C4-2B (cell line): ENCODE results near the gene BAIAP2L2.
"Not testable (repeated sequence)": the region's sequence is repeated elsewhere in the genome, so short reads cannot be mapped to it uniquely, and the experiment has no call there.

Experiments used
- H3K27ac ChIP-seq: fragments of 450-650 bp; 2 replicates; pipeline ENCODE4 v1.5.1; 2017
- ZFX ChIP-seq: fragments of 450-650 bp; IDR thresholded peaks from 2 replicates; pipeline ENCODE4 v1.6.1; 2017
- TF ChIP-seq, protein P1 (sequence below): fragments of 450-650 bp; conservative IDR thresholded peaks from 2 replicates; pipeline ENCODE4 v1.5.1; 2017; ENCODE audit warnings: mild to moderate bottlenecking

BAIAP2L2 gene, protein sequence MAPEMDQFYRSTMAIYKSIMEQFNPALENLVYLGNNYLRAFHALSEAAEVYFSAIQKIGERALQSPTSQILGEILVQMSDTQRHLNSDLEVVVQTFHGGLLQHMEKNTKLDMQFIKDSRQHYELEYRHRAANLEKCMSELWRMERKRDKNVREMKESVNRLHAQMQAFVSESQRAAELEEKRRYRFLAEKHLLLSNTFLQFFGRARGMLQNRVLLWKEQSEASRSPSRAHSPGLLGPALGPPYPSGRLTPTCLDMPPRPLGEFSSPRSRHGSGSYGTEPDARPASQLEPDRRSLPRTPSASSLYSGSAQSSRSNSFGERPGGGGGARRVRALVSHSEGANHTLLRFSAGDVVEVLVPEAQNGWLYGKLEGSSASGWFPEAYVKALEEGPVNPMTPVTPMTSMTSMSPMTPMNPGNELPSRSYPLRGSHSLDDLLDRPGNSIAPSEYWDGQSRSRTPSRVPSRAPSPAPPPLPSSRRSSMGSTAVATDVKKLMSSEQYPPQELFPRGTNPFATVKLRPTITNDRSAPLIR

GRCh38 chr22:38110008-38110862, at the start of gene BAIAP2L2:
Gene BAIAP2L2, minus strand, starts transcription at chr22:38110684. Its CDS starts 159 bp downstream, at chr22:38110525.
- TF ChIP-seq ZFX = no peak
- TF ChIP-seq, protein P1, sequence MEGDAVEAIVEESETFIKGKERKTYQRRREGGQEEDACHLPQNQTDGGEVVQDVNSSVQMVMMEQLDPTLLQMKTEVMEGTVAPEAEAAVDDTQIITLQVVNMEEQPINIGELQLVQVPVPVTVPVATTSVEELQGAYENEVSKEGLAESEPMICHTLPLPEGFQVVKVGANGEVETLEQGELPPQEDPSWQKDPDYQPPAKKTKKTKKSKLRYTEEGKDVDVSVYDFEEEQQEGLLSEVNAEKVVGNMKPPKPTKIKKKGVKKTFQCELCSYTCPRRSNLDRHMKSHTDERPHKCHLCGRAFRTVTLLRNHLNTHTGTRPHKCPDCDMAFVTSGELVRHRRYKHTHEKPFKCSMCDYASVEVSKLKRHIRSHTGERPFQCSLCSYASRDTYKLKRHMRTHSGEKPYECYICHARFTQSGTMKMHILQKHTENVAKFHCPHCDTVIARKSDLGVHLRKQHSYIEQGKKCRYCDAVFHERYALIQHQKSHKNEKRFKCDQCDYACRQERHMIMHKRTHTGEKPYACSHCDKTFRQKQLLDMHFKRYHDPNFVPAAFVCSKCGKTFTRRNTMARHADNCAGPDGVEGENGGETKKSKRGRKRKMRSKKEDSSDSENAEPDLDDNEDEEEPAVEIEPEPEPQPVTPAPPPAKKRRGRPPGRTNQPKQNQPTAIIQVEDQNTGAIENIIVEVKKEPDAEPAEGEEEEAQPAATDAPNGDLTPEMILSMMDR = no peak
- H3K27ac ChIP-seq = no peak within 1 kb of the TSS

GRCh38 chr22:38155703-38156102, 45.2 kb upstream of the BAIAP2L2 start:
- H3K27ac ChIP-seq = no peak overlapping the region
- TF ChIP-seq, protein P1 = no peak
- no peak for TF ChIP-seq ZFX

- not testable (repeated sequence) for H3K27ac ChIP-seq
Observed at GRCh38 chr22:38154563-38154915, 44.1 kb upstream of the BAIAP2L2 start.

DNA sequence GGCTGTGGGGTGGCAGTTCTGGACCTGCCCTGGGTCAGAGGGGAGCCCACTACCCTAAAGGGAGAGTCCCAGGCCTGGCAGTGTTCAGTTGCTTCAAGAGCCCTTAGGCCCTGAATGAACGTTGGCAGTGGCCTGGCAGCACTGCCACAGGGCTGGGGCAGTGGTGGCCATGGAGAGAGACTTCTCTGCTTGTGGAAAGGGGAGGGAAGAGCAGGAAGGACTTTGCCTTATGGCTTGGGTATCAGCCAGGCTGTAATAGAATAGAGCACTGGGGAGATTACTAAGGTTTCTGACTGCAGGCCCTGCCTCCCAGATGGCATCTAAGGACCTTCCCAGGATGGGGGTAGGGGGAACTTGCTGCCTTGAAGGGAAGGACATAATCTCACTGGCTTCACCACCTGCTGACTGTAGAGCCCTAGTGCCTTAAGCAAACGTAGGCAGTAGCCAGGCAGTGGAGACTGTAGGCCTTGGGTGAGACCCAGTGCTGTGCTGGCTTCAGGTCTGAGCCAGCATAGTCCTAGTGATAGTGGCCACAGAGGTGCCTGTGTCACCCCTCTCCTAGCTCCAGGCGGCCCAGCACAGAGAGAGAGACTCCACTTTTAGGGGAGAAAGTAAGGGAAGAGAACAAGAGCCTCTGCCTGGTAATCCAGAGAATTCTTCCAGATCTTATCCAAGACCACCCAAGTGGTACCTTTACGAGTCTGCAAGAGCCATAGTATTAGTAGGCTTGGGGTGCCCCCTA, 43.5 kb upstream of the BAIAP2L2 start:
- TF ChIP-seq, protein P1 = no peak
- TF ChIP-seq ZFX = no peak
- no peak overlapping the region for H3K27ac ChIP-seq

- H3K27ac ChIP-seq = no peak overlapping the region
- TF ChIP-seq ZFX = no peak
- TF ChIP-seq, protein P1 = no peak
Observed at GRCh38 chr22:38151126-38151500, 40.6 kb upstream of the BAIAP2L2 start.

DNA sequence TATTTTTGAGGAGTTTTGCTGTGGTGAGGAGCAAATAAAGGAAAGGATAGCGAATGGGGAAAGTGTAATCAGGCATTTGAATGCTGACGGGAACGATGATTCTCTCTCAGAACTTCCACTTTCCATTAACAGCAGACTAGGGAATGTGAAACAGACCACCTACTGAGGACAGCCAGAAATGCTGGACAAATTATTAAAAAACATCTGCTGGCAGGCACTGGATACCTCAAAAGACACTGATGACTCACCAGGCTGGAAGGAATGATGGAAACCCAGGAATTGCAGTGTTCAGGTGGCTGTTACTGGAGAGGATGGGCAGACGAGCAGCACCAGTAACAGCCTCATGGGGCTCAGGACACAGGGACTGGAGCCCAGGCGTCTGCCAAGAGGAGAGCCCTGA, 37.8 kb upstream of the BAIAP2L2 start:
- no peak overlapping the region for H3K27ac ChIP-seq
- TF ChIP-seq, protein P1 = no peak

DNA sequence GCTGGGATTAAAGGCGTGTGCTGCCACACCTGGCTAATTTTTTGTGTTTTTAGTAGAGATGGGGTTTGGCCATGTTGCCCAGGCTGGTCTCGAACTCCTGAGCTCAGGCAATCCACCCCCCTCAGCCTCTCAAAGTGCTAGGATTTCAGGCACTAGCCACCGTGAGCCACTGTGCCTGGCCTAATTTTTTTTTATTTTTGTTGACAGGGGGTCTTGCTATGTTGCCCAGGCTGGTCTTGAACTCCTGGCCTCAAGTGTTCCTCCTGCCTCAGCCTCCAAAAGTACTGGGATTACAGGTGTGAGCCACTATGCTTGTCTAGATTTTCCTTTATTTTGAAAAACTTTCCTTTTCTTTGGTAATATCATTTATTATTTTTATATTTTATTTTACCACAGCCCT, 35.7 kb upstream of the BAIAP2L2 start:
- not testable (repeated sequence) for H3K27ac ChIP-seq

GRCh38 chr22:38144025-38144405, 33.5 kb upstream of the BAIAP2L2 start:
- no peak overlapping the region for H3K27ac ChIP-seq
- TF ChIP-seq, protein P1 = no peak
- no peak for TF ChIP-seq ZFX
